HG03135 (cell line): Measurements from ENCODE around the gene IRF5.
A peak's percentile ranks its signal among the peaks of the same experiment; 100 is the strongest.
"Not testable (repeated sequence)": the region's sequence is repeated elsewhere in the genome, so short reads cannot be mapped to it uniquely, and the experiment has no call there.

Source experiments
- ATAC-seq: cut with Tn5 transposase; IDR thresholded peaks from one replicate; pipeline ENCODE4 v1.9.1; 2021; ENCODE audit warnings: mild to moderate bottlenecking, moderate library complexity; ENCODE audit not compliant: unreplicated experiment

The IRF5 gene

DNA sequence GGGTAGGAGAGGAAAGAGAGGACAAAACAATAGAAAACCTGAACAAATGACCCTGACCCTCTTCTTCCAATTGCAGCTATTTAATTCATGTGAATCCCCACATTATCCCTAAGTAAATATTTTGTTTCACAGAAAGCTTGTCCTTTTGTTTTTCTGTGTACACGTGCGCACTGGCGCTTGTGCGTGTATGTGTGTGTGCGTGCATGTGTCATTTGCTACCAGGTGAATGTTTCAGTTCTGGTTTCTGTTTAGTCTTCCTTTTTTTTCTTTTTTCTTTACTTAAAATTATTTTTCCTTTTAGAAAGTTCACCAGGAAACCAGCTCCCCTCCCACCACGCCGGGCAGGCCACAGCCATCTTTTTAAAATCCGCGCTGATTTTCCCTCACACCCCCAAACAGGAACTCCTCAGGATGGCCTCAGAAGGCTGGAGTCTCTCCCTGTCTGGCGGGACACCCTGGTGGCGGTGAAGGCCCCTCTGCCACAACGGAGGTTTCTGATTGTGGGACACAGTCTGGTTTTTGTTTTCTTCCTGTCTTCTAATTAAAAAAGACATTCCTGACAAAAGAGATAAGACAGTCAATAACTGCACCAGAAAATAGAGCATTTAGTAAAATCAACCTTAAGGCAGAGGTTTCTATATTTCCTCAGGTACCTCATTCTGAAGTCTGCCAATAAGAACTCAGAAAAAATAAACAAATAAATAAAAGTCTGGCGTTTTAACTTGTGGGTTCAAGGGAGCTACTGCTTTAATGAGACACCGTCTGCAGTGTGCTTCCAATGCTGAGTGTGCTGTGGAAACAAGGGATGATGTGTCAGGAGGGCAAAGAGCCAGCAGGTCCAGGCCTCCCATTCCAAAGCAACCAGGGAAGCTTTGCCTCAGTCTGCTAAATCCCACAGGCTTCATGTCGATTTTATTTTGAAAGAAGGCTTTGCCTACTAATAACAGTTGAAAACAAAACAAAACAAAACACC lies 17.4 kb downstream of the IRF5 start:
- peak; percentile 66 for ATAC-seq

- no peak for ATAC-seq
Measured at GRCh38 chr7:128955981-128956380, 18.3 kb downstream of the IRF5 start.

DNA sequence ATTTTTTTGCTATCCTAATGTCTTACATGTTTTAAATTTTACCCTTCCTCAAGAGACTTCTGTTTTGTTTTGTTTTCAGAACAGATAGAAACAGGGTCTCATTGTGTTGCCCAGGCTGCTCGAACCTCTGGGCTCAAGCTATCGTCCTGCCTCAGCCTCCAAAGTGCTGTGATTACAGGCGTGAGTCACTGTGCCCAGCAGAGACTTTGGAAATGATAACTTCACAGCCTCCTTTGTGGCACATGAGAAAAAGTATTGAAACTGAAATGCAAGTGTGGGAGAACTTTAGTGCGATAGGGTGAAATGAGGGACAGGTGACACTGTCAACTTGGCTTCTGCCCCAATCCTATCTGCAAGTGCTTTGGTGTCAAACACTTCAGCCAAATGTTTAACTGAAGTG lies 21.6 kb downstream of the IRF5 start:
- no peak for ATAC-seq

GRCh38 chr7:128961030-128961659 lies 23.4 kb downstream of the IRF5 start:
- ATAC-seq, result no peak

DNA sequence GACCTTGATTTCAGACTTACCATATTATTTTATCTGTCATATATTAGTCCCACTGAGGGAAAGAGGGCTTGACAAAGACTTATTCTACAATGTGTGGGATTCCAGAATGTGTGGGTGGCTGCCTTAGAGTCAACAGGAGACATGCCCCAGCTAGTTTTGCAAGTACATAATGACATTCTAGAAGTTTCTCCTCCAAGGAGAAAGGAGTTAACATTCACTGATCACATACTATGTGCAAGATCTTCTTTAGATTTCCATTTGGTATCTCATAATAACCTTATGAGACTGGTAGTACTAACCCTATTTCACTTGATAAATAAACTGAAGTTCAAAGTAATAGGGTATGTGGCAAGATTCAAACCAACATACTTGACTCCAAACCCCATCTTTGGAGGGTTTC lies 25.2 kb downstream of the IRF5 start:
- peak; percentile 31 for ATAC-seq

DNA sequence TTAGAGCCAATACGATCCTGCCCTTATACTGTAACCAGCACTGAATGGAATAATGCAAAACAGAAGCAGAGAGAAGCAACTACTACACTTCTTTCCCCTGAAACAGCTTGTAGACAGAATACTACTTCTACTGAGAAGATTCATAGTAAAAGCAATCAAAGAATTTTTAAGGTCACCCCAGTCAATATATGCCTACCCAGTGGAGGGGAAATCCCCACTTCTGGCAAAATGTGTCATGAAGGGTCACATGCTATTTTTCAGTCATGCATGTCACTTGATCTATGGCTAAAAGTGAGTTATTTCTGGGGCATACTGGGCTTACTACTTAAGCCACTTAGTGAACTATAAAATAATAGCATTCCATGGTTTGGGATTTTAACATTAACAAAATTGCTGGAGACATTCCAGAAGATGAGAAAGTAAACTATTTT lies 25.6 kb downstream of the IRF5 start:
- ATAC-seq, result peak; percentile 69

DNA sequence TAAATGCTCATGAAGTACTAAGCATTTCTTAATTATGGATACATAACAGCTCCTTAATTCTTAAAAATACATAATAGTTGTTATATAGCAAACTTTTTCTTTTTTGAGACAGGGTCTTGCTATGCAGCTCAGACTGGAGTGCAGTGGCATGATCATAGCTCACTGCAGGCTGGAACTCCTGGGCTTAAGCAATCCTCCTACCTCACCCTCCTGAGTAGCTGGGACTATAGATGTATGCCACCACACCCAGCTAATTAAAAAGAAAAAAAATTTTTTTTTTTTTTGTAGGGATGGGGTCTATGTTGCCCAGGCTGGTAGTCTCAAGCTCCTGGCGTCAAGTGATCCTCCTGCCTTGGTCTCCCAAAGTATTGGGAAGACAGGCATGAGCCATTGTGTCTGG lies 30.9 kb downstream of the IRF5 start:
- no peak for ATAC-seq

DNA sequence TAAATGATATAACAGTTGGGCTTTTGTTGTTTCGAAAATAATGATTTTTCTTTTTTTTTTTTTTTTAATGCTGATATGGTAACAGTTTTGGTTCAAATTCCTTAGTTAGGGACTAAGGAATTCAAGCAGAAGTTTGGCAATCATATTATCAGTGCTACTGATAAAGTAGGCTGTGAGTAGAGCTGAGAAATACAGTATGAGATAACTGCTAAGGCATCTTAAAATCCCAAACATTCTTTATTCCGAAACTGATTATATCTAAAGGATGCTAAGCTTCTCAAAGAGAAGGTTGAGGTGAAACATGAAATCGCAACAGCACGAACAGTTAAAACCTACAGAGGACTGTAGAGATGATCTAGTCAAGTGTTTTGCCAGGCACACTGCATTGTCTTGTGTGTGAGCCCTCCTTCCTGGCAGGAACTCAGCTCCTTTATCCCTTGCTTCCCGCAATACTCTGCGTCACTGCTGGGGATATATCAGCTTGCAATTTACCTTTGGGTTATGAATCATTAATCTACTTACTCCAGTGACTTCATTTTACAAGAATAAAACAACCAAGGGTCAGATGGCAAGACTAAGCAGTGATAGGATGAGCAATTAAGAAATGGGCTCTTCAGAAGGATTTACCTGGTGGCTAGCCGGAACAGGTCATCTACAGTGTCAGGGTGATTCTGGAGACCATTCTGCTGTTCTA lies 36.7 kb downstream of the IRF5 start:
- no peak for ATAC-seq

- ATAC-seq, result no peak
Measured at GRCh38 chr7:128982105-128982504, 44.4 kb downstream of the IRF5 start.

DNA sequence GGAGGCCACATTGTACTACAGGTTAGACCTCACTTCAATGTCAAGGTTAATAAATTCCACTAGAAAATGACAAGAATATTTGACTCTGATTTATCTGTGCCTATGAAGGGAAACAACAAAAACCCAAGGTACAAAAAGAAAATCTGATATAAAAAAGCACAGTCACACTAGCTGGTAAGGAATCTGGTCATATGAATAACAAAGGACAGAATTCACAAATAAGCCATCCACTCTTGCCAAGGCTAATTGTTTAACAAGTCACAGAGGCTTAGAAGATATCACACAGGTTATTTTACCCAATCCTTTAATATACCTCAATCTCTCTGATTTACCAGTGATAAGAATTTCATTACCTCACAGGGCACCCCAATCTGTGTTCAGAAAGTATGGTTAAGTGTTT lies 47.9 kb downstream of the IRF5 start:
- ATAC-seq, result no peak

DNA sequence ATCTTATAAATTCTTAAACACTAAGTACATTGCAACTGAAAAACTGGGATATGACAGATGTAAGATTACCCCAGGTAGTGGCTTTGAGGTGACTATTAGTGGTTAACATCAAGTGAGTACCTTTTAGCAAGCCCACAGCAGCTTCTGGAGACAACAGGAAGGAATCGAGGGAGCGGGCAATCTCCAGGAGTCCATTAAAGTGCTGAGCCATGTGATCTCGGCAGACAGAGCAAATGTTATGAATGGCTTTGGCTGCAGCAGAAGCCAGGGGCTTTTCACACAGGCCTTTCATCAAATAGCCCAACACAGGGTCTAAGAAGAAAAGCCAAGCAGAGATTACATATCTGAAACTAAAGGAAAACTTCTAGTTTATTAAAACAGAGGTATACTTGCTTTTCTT lies 48.9 kb downstream of the IRF5 start:
- no peak for ATAC-seq

DNA sequence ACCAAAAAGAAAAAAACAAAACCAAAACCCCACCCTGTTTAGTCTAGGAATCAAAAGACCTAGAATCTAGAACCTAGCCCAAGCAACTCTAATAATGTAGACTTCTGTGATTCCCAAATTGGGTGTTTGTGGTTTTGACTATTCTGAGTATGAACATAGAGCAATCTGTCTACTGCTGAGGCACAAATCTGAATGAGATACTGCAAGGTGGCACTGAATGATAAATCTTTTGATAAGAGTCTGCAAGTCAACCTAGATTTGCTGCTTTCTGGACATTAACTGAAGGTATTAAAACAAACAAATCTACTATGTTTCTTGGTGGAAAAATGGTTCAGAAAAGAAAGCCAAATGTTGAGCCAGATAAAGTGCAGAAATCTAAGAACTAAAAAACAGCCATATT lies 50.6 kb downstream of the IRF5 start:
- ATAC-seq, result no peak

DNA sequence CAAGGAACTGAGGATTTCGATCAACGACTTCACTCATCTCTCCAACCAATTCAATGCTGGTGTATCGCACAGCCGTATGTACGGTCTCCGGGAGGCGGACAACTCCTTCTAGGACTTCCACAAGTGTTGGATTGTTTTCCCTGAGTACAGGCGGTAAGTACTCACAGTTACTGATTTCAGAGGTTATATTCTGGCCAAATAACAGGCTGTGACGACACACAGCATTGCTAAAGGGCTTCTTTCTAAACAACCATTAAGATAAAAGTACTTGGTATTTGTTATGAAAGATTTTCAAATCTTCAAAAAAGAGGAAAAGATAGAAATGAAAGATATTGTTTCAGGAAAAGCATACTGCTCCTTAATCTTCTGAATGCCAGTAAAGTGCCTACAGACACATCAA lies 52.2 kb downstream of the IRF5 start:
- no peak for ATAC-seq

GRCh38 chr7:128993419-128993818 lies 55.7 kb downstream of the IRF5 start:
- no peak for ATAC-seq

- not testable (repeated sequence) for ATAC-seq
Measured at GRCh38 chr7:128994560-128994959, 56.8 kb downstream of the IRF5 start.

DNA sequence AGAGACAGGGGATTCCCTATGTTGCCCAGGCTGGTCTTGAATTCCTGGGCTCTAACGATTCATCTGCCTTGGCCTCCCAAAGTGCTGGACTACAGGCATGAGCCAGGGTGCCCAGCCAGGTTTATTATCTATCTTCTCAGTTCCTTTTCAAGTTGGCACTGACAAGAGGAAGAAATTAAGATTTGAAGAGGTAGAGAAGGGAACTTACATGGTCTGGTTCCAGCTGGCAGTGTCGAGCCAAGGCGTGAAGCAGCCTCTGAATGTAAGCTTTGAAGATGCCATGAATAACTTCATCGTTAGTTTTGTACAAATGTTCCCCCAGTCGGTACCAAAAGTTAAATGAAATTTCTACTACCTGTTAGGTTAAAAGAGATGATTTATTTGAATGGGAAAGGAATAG lies 59.5 kb downstream of the IRF5 start:
- no peak for ATAC-seq
